HG02970 (cell line): ENCODE data around the gene BEST4.
"Not testable (repeated sequence)": the region's sequence is repeated elsewhere in the genome, so short reads cannot be mapped to it uniquely, and the experiment has no call there.

Source experiments
- ATAC-seq: cut with Tn5 transposase; IDR thresholded peaks from one replicate; pipeline ENCODE4 v1.9.1; 2021; ENCODE audit warnings: mild to moderate bottlenecking, moderate library complexity, moderate number of reproducible peaks; ENCODE audit not compliant: unreplicated experiment, low FRiP score

BEST4 gene

DNA sequence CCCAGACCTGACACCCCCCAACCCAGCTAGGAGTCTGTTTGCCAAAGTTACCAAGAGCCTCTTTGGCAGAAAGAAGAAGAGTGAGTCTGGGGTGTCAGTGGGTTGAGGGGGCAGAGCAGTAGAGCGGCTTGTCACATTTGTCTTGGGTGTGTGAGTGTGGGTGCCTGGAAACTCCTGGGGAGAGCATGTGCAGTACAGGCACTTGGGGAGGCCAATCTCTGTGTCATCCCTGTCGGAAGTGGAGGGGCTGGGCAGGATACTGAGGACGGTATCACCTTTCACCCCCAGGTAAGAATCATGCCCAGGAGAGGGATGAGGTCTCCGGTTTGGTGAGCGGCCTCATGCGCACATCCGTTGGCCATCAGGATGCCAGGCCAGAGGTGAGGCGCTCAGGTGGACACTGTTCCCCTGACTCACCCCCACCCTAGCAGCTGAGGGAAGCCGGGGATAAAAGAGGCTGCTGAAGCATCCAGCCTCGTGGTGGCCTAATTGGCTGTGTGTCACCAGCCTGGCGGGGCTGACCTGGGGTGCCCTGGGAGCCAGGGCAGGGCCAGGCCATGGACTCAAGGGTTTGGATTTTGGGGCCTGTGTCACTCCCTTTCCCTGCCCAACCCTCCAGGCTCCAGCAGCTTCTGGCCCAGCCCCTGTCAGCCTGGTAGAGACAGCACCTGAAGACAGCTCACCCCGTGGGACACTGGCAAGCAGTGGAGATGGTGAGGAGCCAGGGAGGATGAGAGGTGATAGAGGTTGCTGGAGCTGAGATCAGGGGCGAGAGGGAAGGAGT, 15.5 kb upstream of the BEST4 start:
- no peak for ATAC-seq

DNA sequence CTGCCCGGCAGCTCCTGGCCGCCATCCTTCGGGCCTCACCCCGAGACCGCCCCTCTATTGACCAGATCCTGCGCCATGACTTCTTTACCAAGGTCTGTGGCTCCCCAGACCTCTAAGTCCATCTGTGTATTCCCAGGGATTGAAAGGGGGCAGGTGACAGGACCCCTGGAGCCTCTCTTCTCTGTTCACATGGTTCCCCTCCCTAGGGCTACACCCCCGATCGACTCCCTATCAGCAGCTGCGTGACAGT, 15.0 kb upstream of the BEST4 start:
- no peak for ATAC-seq

DNA sequence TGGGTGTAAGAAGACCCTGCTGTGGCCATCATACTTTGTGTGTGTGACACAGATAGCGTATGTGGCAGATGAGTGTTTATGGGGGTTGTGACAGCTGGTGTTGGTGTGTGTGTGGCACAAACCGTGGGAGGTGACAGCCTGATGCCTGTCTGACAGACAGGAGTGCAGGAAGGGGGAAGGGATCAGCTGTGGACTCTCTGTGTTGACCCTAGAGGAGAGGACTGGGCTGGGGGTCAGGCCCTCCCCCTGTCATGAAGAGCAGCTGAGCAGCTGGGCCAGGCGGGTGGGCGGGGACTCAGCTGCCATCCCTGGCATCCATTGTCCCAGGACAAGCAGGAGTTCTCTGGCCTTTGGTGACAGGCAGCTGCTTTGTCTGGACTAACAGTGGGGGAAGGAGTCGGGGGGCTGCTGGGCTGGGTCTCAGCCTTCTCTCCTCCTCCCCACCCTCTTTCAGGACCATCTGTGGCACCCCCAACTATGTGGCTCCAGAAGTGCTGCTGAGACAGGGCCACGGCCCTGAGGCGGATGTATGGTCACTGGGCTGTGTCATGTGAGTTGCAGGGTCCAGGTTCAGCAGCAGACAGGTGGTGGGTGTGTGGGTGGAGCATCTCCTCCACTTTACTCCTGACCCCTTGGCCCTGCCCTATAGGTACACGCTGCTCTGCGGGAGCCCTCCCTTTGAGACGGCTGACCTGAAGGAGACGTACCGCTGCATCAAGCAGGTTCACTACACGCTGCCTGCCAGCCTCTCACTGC, 14.5 kb upstream of the BEST4 start:
- no peak for ATAC-seq

DNA sequence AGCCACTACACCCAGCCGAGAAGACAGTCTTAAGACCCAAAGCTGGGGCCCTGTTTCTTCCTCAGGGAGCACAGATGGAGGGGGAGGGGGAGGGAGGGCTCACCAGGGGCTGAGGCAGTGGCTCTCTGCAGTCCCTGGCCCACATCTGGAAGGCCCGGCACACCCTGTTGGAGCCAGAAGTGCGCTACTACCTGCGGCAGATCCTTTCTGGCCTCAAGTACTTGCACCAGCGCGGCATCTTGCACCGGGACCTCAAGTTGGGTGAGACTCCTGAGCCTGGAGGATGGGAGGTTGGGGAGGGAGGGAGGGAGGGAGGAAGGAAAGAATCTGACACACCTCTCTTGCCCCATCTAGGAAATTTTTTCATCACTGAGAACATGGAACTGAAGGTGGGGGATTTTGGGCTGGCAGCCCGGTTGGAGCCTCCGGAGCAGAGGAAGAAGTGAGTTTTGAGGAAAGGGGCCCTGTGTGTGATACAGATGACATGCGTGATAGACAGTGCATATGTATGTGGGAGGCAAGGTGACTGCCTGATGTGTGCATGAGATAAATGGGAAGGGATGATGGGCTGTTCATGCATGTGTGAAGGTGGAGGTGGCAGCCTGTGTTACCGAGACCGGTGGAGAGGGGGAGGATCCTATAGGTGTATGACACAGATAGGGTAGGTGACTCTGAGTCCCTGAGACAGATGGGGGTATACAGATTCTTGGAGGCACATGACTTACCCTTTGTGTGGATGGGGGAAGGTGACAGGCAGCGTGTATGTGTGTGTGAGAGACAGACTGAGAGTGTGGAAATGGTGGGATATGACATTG, 13.7 kb upstream of the BEST4 start:
- ATAC-seq: no peak

DNA sequence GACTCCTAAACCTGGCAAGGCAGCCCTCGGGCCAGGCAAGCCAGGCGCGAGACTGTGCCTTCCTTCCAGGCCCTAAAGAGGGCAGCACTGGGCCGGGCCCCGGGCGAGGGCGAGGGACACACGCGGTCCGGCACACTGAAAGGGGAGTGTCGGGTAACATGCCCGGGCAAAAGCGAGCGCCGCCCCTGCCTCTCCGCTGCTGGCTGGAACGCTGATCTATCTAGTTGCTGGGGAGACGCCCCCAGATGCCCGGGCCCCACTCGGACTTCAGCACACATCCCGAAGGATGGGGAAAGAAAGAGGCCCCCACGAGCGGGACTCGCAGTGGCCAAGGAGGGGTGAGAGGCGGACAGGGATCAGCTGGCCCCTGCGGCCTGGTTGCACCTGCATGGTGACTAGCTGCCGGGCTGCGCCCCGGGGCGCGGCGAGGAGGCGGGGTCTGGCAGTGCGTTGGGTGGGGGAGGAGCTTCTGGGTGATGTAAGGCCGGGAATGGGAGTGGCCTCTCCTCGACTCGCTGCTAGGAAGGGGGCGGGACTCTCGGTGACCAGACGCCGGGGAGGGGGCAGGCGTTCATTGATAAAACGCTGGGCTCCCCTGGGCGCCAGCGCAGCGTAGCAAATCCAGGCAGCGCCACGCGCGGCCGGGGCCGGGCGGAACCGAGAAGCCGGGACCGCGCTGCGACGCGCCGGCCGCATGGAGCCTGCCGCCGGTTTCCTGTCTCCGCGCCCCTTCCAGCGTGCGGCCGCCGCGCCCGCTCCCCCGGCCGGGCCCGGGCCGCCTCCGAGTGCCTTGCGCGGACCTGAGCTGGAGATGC, 12.0 kb upstream of the BEST4 start, which contains the start of gene PLK3:
Gene PLK3, plus strand, starts transcription at position 608 of the 815 bp plus-strand sequence. Its CDS starts 87 bp downstream, at position 695.
- ATAC-seq: peak; percentile 79

DNA sequence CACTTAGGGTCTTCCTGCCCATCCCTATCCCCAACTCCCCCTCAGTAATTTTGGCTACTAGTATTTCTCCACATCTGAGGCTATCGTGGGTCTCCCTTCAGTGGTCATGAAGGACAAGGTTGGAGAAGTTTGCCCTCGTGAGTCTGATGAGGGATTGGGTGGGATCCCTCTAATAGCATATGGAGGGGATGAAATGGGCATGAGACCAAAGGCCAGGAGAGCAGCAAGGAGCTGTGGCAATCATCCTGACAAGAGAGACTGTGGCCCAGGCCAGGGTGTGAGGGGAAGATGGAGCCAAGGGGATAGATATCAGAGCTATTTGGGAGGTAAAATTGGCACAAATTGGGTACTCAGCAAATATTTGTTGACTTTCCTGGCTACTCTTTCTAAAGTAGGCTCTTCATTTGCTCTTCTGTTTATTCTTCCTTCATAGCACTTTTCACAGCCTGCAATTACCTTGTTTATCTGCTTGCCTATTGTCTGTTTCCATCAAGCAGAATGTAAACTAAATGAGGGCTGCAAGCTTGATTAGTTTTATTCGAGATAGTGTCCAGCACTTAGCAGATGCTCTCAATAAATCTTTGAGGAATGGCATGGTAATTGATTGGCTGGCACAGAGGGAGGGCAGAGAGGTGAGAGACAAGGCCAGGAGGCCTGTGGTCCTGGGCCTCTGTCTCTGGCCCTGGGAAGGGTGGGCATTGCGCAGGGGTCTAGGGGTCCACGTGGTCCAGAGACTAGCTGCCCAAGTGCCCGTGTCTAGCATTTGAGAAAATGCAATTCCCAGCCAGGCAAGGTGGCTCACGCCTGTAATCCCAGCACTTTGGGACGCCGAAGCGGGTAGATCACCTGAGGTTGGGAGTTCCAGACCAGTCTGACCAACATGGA, 10.8 kb upstream of the BEST4 start:
- ATAC-seq: no peak

DNA sequence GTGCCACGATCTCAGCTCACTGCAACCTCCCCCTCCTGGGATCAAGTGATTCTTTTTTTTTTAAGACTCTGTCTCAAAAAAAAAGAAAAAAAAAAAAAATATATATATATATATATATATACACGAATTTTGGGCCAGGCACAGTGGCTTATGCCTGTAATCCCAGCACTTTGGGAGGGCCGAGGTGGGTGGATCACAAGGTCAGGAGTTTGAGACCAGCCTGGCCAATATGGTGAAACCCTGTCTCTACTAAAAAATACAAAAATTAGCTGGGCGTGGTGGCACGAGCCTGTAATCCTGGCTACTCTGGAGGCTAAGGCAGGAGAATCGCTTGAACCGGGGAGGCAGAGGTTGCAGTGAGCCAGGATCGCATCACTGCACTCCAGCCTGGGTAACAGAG, 9.9 kb upstream of the BEST4 start:
- ATAC-seq: not testable (repeated sequence)

DNA sequence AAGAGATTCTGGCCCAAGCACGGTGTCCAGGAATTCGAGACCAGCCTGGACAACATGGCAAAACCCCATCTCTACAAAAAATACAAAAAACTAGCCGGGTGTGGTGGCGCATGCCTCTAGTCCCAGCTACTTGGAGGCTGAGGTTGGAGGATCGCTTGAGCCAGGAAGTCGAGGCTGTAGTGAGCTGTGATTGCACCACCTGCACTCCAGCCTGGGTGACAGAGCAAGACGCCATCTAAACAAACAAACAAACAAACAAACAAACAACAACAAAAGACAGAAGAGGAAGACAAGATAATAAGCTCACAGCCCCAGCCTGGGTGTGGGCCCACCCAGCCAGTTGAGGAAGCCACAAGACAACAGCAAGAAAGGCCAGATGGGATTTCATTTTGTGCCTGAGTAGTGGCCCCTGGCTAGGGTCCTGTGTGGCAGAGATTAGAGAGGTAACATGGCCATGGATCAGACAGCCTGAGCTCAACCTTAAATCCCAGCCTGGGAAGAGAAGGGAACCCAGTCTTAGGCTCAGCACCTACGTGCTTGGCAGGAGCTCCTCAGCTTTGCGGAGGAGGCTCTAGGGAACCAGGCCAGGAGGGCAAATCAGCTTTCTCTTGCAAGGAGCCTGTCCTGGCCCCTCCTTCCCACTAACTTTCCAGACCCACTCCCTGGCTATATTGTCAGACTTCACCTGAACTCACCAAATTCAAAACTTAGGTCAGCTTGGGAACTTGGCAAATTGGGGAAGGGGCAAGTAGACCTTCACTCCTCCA, 4.9 kb upstream of the BEST4 start:
- ATAC-seq: no peak

DNA sequence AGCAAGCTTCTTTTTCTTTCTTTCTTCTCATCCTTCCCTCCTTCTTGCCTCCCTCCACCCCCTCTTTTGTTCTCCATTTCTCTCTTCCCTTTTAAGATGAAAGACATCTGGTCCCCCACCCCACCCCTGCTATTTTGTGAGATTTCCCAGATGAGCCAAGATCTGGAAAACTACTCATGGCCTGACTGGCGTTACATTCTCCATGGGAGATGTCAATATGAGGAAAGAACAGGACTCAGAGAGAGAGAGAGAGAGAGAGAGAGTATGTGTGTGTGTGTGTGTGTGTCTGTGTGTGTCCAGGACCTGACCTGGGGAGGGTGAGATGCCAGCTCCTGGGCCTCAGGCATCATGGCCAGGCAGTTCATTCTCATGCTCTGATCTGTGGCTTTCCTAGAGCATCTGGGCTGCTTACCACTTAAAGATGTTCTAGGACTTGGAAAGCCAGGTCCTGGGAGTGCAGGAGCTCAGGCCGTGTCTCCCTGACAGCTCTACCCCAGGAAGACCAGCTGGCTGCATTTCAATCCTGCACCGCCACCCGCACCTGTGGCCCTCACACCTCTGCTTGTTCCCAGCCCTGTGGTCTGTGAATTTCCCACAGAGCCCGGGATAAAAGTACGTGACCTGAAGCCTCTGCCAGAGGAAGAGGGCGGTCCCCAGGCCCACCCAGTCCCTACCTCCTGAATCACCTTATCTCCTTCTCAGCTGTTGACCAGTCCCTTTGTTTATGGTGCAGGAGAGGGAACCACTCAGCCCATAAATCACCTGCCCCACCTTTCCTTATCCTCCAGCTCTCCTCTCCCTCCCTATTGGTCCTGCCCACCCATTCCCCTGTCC, 3.2 kb upstream of the BEST4 start:
- no peak for ATAC-seq

DNA sequence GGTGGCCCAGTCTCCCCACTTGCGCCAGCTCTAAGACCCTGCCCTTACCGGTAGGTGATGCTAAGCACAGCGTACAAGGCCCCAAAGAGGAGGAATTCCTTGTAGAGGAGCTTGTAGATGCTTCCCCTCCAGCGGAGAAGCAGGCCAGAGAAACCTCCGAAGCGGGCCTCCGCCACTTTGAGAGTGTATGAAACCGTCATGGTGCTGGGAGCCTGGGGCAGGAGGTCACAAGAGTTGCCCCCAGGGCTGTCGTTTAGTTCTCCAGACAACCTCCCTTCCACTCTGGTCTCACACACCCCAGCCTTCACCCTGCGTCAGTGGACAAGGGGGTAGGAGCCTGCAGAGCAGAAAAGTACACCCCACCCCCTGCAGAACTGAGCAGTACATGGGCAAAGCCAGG, 464 bp downstream of the BEST4 start:
- ATAC-seq: no peak

DNA sequence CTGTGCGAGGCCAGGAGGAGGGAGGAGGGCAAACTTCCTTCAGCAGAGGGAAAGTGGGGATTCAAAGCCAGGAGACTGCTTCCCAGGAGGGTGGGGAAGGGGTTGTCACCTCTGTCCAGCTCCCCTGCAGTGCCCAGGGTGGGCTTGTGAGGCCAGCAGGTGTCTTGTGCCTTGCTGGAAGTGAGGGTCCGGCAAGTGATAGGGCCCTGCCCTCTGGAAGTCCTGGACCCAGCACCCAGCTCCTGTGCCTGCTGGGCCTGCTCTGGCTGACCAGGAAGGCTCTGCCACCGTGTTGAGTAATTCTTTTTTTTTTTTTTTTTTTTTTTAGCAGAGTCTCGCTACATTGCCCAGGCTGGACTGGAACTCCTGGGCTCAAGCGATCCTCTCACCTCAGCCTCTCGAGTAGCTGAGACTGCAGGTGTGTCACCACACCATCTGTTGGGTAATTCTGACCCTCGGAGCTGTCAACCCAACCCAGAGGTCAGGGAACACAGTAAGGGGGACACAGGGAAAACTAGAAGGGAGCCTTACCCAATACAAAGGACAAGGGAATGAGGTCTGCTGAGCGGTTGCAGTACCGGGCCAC, 1.0 kb downstream of the BEST4 start:
- ATAC-seq: no peak

DNA sequence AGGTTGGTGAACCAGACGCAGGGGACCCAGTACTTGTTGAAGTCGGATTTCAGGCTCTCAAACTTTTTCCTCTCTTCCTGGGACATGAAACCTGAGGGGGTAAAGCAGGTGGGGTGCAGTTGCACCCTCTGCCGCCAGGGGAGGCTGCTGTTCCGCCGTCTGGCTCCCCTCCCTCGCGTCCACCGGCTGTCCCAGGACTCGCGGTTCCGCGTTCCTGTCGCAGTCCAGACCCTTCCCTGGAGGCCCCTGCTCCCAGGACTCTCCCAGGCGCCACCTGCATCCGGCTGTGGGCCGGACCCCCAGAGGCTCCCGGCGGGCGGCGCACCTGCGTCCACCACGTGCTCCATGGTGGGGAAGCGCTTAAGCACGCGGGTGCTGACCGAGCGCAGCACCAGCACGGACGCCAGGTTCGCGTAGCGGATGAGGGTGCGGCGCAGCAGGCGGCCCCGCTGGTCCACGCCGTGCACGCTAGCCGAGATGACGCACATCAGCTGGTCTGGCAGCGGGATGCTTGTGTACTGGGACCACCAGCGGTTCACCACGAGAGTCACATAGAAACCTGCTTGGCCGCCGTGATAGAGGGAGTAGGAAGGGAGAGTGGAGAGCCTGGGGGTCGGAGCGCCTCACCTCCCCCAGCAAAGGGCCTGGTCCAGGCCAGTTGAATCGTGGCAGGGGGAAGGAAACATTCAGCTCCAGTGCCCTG, 1.7 kb downstream of the BEST4 start:
- ATAC-seq: no peak

DNA sequence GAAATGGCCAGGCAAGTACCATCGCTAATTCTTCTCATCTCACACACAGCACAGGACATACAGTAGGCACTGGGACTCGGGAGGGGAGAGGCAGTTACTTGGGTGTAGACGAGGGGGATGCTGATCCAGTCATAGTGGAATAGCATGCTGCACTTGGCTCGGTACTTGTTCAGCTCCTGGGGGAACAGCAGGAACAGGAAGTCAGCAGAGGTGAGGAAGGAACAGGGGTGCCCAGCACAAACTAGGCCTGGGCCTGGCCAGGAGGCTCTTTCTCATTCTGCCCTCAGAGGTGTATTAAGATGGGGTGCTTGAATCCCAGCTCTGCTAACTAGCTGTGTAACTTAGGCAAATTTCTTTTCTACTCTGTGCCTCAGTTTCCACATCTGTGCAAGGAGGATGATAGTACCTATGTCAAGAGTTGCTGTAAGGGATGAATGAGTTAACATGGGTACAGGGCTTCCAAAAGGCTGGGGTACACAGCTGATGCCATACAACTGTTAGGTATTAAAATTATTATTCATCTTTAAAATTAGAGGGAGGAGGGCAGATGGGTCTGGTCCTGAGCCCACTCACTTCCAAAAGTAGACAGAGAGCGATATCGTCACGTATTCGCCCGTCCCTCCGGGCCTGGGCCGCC, 2.4 kb downstream of the BEST4 start:
- ATAC-seq: no peak

DNA sequence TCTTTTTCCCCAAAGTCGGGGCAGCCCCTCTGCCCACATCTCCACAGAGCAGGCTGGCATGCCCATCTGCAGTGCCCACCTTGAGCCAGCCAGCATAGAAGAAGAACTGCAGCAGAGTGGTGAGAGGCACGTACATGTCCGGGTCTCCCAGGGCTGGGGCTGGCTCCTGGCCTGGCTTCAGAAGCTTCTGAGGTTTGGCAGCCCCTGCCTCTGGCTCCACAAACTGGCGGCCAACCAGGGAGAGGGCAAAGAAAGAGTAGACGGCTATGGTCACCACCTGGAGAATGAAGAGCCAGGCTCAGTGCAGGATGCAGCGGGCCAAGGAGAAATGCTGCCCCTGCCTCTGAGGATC, 3.0 kb downstream of the BEST4 start:
- no peak for ATAC-seq

DNA sequence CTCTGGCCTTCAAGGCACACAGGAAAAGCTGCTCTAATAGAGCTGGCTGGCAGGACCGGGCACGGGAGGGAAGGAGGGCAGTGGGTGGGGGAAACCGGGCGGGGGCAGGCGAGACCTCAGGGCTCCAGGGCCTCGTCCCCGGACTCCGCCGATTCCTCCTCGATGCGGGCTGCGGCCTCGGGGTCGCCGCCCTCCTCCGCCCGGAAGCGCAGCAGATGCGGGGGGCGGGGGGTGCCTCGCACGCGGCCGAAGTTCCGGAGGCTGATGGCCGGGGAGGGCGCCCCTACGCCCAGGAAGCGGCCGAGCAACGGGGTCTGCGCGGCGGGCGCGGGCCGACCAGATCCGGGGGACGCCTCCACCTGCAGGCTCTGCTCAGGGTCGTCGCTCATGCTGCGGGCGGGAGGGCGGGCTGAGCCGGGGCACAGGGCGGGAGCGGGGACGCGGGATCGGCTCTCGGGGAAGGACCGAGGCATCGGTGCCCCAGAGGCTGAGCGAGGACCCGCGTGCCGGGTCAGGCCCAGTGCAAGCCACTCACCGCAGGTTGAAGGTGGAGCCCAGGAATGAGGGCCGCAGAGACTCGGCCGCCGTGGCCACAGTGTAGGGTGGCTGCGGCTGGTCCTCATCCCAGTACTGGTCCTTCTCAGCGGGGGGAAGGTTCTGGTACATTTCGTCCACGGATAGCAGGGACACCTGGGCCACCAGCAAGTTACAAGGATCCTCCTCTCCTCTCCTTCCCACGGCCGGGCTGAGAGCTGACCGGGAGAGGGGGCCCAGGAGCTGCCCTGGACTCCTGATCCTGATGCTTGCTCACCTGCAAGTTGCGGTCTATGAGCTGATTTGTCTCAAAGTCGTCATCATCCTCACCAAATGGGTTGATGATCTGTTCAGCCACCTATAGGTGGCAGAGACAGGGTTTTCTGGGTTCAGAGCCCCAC, 3.6 kb downstream of the BEST4 start:
- no peak for ATAC-seq

DNA sequence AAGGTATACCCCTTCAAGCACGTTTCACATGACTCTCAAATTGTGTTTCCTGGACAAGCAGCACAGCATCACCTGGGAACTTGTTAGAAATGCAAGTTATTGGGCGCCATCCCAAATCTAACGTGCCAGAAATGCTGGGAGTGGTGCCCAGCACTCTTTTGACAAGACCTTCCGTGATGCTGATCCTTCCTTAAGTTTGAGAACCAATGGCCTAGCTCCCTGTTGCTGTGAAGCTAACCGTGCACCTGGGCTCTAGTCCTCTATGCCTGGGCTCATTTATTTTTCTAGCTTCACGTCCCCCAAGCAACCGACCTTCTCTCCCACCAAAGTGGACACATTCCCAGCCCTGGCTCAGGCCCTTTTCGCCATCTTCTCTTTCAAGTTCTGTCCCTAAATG, 4.3 kb downstream of the BEST4 start:
- no peak for ATAC-seq
